Glutamatergic neuron (in vitro differentiated cells): ENCODE measurements around the gene UBE3D. TPM values are rescaled to one million over a fixed set of nuclear protein-coding genes. Genes with fewer than 3 reads are reported as not detected.

Experiments
- DNase-seq: peaks from one replicate; pipeline ENCODE4 v3.0.0; 2022
- H3K27ac Mint-ChIP-seq: one replicate; pipeline ENCODE4 v1.8.0; 2020; ENCODE audit warnings: mild to moderate bottlenecking, mixed read lengths, inconsistent platforms; ENCODE audit not compliant: unreplicated experiment
- H3K27me3 Mint-ChIP-seq: one replicate; pipeline ENCODE4 v1.8.0; 2020; ENCODE audit warnings: mild to moderate bottlenecking, moderate library complexity, mixed read lengths, inconsistent platforms; ENCODE audit not compliant: unreplicated experiment
- H3K36me3 Mint-ChIP-seq: one replicate; pipeline ENCODE4 v1.8.0; 2020; ENCODE audit warnings: mild to moderate bottlenecking, mixed read lengths, inconsistent platforms; ENCODE audit not compliant: unreplicated experiment
- H3K4me1 Mint-ChIP-seq: one replicate; pipeline ENCODE4 v1.8.0; 2020; ENCODE audit warnings: mild to moderate bottlenecking, low read depth, mixed read lengths, inconsistent platforms; ENCODE audit not compliant: unreplicated experiment
- H3K4me3 Mint-ChIP-seq: one replicate; pipeline ENCODE4 v1.8.0; 2020; ENCODE audit warnings: mild to moderate bottlenecking, mixed read lengths, inconsistent platforms; ENCODE audit not compliant: unreplicated experiment
- H3K9me3 Mint-ChIP-seq: one replicate; pipeline ENCODE4 v1.8.0; 2020; ENCODE audit warnings: mild to moderate bottlenecking, moderate library complexity, mixed read lengths, inconsistent platforms; ENCODE audit not compliant: unreplicated experiment
- total RNA-seq: library from RNA; stranded (reverse); fragmentation: NEBNext Ultra II Directional; extraction: Animal tissue kit (Norgen Biotek cat#: 25700); gene quantifications from one replicate; pipeline ENCODE4 v1.2.1, GENCODE V29; 2021; ENCODE audit not compliant: unreplicated experiment
- TF ChIP-seq, protein P1 (sequence below): fragments of 200-600 bp; sonication (generic); IDR thresholded peaks from one replicate; pipeline ENCODE4 v1.5.0; 2021; ENCODE audit not compliant: partially characterized antibody, unreplicated experiment

The UBE3D gene
- total RNA-seq, 1 donor from 2014 or later: 12.3 TPM

DNA sequence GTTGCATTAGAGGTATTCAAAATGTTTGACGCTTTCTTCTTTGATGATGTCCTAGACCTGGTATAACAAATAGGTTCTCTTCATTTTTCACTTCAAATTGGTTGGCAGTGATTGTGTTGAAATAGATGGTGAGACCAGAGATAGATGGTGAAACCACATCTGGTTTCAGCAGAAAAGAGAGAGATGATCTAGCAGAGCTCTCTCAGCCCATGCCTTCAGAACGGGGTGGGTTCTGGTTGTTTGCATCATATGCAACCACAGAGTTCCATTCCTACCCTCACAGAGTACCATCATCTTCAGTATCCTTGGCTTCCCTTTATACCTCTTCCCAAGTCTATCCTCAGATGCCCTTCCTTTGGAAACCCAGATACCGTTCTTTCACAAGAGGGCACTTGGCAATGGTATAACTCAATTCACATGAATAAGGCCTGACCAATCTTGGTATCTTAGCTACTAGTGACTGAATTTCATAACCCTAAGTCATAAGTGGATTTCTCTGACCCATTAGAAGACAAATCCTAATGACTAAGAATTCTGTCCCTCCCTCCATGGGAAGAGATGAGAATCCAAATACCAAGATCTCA, 93.7 kb downstream of the UBE3D start:
- no peak for DNase-seq
- Mint-ChIP-seq H3K9me3 (no peaks in the 10 kb centered on the region), H3K36me3 (no peaks in the 10 kb centered on the region), H3K27ac (no peak overlapping the region), H3K4me3 (no peak overlapping the region), H3K27me3 (no peaks in the 10 kb centered on the region), H3K4me1 (no peaks in the 10 kb centered on the region)
- TF ChIP-seq, protein P1, sequence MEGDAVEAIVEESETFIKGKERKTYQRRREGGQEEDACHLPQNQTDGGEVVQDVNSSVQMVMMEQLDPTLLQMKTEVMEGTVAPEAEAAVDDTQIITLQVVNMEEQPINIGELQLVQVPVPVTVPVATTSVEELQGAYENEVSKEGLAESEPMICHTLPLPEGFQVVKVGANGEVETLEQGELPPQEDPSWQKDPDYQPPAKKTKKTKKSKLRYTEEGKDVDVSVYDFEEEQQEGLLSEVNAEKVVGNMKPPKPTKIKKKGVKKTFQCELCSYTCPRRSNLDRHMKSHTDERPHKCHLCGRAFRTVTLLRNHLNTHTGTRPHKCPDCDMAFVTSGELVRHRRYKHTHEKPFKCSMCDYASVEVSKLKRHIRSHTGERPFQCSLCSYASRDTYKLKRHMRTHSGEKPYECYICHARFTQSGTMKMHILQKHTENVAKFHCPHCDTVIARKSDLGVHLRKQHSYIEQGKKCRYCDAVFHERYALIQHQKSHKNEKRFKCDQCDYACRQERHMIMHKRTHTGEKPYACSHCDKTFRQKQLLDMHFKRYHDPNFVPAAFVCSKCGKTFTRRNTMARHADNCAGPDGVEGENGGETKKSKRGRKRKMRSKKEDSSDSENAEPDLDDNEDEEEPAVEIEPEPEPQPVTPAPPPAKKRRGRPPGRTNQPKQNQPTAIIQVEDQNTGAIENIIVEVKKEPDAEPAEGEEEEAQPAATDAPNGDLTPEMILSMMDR: no peak

DNA sequence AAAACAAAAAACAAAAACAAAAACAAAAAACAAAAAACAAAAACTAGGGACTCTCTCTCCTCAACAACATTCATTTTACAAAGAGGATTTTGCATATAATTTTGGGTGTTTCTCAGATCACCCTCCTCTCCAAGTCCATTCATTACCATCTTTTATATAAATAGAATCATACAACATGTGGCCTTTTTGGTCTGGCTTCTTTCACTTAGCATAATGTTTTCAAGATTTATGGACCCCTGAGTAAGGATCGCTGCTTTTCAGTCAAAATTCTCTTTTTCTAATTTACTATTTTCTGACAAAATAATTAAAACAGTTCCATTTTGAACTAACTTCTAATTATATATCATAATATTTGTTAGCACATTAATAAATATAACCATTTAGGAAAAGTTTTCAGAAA, 94.8 kb downstream of the UBE3D start:
- no peaks in the 10 kb centered on the region for H3K4me1 Mint-ChIP-seq
- H3K9me3 Mint-ChIP-seq: no peaks in the 10 kb centered on the region
- no peaks in the 10 kb centered on the region for H3K36me3 Mint-ChIP-seq
- TF ChIP-seq, protein P1: no peak
- DNase-seq: no peak
- no peak overlapping the region for H3K4me3 Mint-ChIP-seq
- no peak overlapping the region for H3K27ac Mint-ChIP-seq
- peaks cover 1% of the 10 kb centered on the region for H3K27me3 Mint-ChIP-seq

DNA sequence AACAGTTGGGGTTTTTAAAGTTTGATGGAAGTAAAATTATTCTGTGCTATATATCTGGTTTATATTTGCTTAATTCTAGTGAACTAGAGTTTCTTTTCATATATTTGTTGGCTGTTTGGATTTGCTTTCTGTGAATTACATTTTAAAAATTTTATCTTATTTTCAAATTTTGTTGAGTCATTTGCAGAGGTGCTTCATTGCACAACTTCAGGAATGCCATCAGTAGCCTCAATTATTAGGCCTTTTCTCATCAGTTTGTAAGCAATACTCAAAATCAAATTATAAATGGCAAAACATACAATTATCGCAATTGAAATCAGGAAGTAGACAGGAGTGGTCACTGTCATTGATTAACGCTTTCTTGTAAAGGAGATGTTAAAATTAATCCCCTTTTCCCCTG, 96.9 kb downstream of the UBE3D start:
- no peak for DNase-seq
- TF ChIP-seq, protein P1: no peak
- Mint-ChIP-seq H3K9me3 (no peaks in the 10 kb centered on the region), H3K4me3 (no peak overlapping the region), H3K4me1 (no peaks in the 10 kb centered on the region), H3K36me3 (no peaks in the 10 kb centered on the region), H3K27me3 (peaks cover 1% of the 10 kb centered on the region), H3K27ac (no peak overlapping the region)

DNA sequence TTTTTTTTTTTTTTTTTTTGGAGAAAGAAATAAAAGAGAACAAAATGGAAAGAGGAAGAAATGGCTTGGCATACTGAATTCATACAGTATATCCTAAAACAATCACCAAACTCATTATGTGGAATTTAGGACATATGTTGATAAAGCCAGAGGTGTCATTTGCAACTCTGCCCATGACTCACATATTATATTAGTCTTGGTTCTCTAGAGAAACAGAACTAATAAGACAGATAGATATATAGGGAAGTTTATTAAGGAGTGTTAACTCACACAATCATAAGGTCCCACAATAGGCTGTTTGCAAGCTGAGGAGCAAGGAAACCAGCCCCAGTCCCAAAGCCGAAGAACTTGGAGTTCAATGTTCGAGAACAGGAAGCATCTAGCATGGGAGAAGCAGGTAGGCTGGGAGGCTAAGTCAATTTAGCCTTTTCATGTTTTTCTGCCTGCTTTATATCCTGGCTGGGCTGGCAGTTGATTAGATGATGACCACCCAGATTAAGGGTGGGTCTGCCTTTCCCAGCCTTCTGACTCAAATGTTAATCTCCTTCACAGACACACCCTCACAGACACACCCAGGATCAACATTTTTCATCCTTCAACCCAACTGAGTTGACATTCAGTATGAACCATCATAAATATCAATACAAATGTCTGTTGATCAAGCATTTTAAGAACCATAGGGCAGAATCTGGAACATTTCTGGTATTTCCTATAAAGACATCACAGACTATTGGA, 102.3 kb downstream of the UBE3D start:
- TF ChIP-seq, protein P1: no peak
- H3K9me3 Mint-ChIP-seq: no peaks in the 10 kb centered on the region
- no peak for DNase-seq
- H3K27ac Mint-ChIP-seq: no peak overlapping the region
- peaks cover 2% of the 10 kb centered on the region for H3K4me1 Mint-ChIP-seq
- no peaks in the 10 kb centered on the region for H3K36me3 Mint-ChIP-seq
- H3K27me3 Mint-ChIP-seq: peaks cover 1% of the 10 kb centered on the region
- H3K4me3 Mint-ChIP-seq: no peak overlapping the region

DNA sequence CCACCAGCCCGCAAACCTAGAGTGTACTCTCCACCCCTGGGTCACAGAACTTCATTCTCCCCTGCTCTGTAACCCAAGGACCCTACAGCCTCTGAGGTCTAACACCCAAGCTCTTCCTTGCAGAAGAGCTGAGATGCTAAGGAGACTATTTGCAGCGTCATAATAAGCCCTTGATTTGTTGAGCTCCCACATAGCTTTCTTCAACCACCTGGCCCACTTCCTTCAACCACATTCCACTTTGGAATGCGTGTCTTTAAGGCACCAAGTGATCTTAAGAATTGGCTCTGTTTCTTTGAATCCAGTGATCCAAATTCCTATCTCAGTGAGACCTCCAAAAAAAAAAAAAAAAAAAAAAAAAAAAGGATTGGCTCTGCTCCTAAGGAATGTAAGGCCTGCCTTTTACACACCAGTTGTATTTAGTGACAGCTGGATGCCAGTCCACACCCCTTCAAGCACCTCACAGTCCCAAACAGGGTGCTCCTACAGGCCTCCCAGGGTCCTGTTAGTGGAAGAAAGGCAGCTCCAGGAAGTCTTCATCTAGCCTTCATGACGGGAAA, 106.2 kb downstream of the UBE3D start:
- Mint-ChIP-seq H3K4me3 (no peak overlapping the region), H3K9me3 (no peaks in the 10 kb centered on the region), H3K27ac (no peak overlapping the region), H3K4me1 (peaks cover 2% of the 10 kb centered on the region), H3K27me3 (no peaks in the 10 kb centered on the region), H3K36me3 (no peaks in the 10 kb centered on the region)
- DNase-seq: no peak
- TF ChIP-seq, protein P1: no peak
